SH-SY5Y (cell line): Measurements from ENCODE around the gene RPS6KA5.

Experiments
- GATA2 ChIP-seq: IDR thresholded peaks from 2 replicates; pipeline ENCODE4 v1.6.1; 2011; ENCODE audit warnings: mild to moderate bottlenecking, low read depth, low read length
- GATA3 ChIP-seq: IDR thresholded peaks from 2 replicates; pipeline ENCODE4 v1.6.1; 2011; ENCODE audit warnings: low read depth, mild to moderate bottlenecking, low read length, moderate library complexity

GRCh38 chr14:90831821-90832220 lies 228.6 kb downstream of the RPS6KA5 start:
- no peak for TF ChIP-seq GATA2
- no peak for TF ChIP-seq GATA3
